Stimulated activated CD8-positive, alpha-beta memory T cell treated with anti-CD3 and anti-CD28 coated beads, Interleukin-12 subunit alpha, Interleukin-12 subunit beta, amount 100 ng/mL, for 1 hour (primary cell): ENCODE results near the gene COMMD1.

Experiments
- DNase-seq: peaks from one replicate; pipeline ENCODE4 v3.0.0-alpha.2; 2020; ENCODE audit warnings: low read depth

The COMMD1 gene

GRCh38 chr2:62180975-62181374, 275.5 kb downstream of the COMMD1 start:
- no peak for DNase-seq

- DNase-seq: no peak
These were observed 276.4 kb downstream of the COMMD1 start for GRCh38 chr2:62181843-62182242.

GRCh38 chr2:62184512-62185230, 279.2 kb downstream of the COMMD1 start:
- no peak for DNase-seq
